Activated naive CD8-positive, alpha-beta T cell (primary cell): ENCODE measurements around the gene FTCD.
"Not testable (repeated sequence)": the region's sequence is repeated elsewhere in the genome, so short reads cannot be mapped to it uniquely, and the experiment has no call there.

Experiments used
- H3K27ac Mint-ChIP-seq: one replicate; pipeline ENCODE4 v1.8.0; 2021; ENCODE audit warnings: mixed read lengths
- H3K27me3 Mint-ChIP-seq: one replicate; pipeline ENCODE4 v1.8.0; 2021; ENCODE audit warnings: mixed read lengths
- H3K36me3 Mint-ChIP-seq: one replicate; pipeline ENCODE4 v1.8.0; 2021; ENCODE audit warnings: mixed read lengths
- H3K4me1 Mint-ChIP-seq: one replicate; pipeline ENCODE4 v1.8.0; 2021; ENCODE audit warnings: low read depth, mixed read lengths
- H3K4me3 Mint-ChIP-seq: one replicate; pipeline ENCODE4 v1.8.0; 2021; ENCODE audit warnings: mild to moderate bottlenecking, mixed read lengths
- H3K9me3 Mint-ChIP-seq: one replicate; pipeline ENCODE4 v1.8.0; 2021; ENCODE audit warnings: low read depth, mixed read lengths

FTCD gene

DNA sequence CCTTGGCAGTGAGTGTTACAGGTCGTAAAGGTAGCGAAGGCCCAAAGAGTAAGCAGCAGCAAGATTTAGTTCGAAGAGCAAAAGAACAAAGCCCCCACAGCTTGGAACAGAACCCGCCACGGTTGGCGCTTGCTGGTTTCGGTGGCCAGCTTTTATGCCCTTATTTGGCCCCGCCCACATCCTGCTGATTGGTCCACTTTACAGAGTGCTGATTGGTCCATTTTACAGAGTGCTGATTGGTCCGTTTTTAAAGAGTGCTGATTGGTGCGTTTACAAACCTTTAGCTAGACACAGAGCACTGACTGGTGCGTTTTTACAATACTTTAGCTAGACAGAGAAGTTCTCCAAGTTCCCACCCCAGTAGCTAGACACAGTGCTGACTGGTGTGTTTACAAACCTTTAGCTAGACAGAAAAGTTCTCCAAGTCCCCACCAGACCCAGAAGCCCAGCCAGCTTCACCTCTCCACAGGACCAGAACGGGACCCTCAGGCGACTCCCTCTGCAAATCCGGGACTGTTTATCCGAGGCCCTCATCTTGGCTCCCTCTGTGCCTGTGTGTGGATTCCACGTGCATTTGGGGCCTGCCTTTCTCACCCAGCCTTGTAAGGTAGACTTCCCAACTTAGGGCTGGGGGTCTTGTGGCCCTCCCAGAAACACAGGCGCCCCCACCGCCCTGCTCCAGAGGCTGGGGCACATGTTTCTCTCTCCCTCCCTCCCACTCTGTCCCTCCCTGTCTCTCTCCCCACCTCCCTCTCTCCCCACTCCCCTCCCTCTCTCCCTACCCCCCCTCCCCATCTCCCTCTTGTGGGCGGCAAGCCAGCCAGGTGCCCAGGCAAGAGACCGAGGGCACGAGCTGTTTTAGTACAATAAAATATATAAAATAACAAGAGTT, 12.6 kb downstream of the FTCD start:
- Mint-ChIP-seq H3K36me3 (no peaks in the 10 kb centered on the region), H3K4me3 (peak overlapping the region; percentile 46), H3K27ac (no peak overlapping the region), H3K27me3 (no peaks in the 10 kb centered on the region), H3K4me1 (peaks cover 16% of the 10 kb centered on the region), H3K9me3 (no peaks in the 10 kb centered on the region)

DNA sequence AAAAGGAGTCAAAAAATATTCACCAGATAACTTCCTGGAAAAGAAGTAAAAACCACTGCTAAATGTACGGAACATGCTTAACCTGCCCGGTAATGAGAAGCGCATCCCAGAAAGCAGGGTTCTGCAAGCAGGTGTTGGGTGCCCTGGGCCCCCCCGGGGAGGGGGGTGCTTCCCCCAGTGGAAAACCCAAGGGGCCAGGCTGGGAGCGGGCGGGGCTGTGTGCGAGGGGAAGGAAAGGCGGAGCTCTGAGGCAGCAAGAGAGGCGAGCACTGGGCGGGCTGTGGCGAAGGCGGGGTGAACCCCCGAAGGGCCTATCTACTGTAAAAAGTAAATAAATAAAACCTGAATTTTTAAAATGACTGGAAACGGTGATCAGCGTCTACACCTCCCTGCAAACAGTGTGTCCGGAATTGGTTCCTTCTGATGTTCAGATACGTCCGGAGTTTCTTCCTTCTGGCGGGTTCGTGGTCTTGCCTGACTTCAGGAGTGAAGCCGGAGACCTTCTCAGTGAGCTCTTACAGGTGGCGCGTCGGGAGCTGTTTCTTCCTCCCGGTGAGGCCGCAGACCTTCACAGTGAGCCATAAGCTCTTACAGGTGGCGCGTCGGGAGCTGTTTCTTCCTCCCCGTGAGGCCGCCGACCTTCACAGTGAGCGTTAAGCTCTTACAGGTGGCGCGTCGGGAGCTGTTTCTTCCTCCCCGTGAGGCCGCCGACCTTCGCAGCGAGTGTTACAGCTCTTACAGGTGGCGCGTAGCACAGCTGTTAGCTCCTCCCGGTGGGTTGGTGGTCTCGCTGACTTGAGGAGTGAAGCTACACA, 13.4 kb downstream of the FTCD start:
- H3K4me3 Mint-ChIP-seq: no peak overlapping the region
- H3K36me3 Mint-ChIP-seq: no peaks in the 10 kb centered on the region
- H3K27ac Mint-ChIP-seq: no peak overlapping the region
- H3K4me1 Mint-ChIP-seq: peaks cover 16% of the 10 kb centered on the region
- H3K27me3 Mint-ChIP-seq: no peaks in the 10 kb centered on the region
- H3K9me3 Mint-ChIP-seq: no peaks in the 10 kb centered on the region

DNA sequence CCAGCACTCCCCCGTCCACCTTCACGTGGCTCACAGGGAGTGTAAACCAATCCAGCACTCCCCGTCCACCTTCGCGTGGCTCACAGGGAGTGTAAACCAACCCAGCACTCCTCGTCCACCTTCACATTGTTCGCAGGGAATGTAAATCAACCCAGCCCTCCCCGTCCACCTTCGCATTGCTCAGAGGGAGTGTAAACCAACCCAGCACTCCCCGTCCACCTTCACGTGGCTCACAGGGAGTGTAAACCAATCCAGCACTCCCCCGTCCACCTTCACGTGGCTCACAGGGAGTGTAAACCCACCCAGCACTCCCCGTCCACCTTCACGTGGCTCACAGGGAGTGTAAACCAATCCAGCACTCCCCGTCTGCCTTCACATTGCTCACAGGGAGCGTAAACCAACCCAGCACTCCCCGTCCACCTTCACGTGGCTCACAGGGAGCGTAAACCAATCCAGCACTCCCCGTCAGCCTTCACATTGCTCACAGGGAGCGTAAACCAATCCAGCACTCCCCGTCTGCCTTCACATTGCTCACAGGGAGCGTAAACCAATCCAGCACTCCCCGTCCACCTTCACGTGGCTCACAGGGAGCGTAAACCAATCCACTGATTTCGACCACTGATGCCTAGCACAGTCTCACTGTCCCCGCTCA, 14.9 kb downstream of the FTCD start:
- H3K27me3 Mint-ChIP-seq, H3K9me3 Mint-ChIP-seq, H3K27ac Mint-ChIP-seq, H3K36me3 Mint-ChIP-seq, H3K4me3 Mint-ChIP-seq: not testable (repeated sequence)
- H3K4me1 Mint-ChIP-seq: peaks cover 14% of the 10 kb centered on the region

DNA sequence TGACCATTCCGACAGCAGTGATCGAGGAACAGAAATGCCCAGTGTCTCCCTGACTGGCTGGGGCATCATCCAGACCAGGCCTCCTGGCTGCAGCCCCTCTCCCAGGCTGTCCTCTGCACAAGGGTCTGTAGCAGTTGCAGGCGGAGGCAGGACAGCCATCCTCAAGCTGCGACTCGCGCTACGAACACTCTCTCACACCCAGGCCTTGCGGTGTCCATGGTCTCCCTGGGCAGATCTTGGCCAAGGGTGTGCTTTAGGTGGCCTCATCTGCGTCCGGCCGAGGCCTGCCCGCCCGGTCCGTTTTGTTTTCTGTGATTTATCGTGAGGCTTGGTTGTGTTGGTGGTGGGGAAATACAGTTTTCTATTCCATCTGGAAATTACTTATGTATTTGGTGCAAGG, 15.7 kb downstream of the FTCD start:
- Mint-ChIP-seq H3K9me3 (no peaks in the 10 kb centered on the region), H3K4me1 (peaks cover 13% of the 10 kb centered on the region), H3K27me3 (peaks cover 2% of the 10 kb centered on the region), H3K4me3 (no peak overlapping the region), H3K27ac (no peak overlapping the region), H3K36me3 (no peaks in the 10 kb centered on the region)

DNA sequence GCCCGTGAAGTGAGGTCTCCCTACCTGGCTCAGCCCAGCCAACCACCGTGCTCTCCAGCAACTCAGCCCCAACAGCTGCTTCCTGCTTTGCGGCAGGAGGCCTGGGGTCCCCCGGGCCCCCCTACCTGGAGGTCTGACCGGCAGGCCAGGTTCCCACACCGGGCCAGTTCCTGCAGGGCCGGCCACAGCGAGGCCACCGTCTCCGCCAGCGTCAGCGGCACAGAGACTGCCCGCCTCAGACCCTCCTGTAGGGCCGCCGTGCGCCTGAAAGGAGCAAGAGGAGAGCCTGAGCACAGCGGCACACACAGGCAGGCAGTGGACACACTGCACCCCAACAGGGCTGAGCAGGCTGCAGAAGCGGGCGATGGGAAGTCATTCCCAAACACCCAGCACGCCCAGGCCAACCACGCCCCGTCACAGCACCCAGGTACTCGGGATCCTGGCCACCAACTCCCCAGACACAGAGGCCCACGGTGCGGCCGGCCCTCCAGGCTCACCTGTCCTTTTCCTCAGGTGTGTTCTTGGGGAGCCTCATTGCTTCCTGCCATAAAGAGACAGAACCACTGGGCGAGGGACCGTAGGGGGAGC, 16.9 kb downstream of the FTCD start:
- Mint-ChIP-seq H3K9me3 (no peaks in the 10 kb centered on the region), H3K27ac (no peak overlapping the region), H3K27me3 (peaks cover 2% of the 10 kb centered on the region), H3K4me1 (peaks cover 5% of the 10 kb centered on the region), H3K36me3 (no peaks in the 10 kb centered on the region), H3K4me3 (no peak overlapping the region)

DNA sequence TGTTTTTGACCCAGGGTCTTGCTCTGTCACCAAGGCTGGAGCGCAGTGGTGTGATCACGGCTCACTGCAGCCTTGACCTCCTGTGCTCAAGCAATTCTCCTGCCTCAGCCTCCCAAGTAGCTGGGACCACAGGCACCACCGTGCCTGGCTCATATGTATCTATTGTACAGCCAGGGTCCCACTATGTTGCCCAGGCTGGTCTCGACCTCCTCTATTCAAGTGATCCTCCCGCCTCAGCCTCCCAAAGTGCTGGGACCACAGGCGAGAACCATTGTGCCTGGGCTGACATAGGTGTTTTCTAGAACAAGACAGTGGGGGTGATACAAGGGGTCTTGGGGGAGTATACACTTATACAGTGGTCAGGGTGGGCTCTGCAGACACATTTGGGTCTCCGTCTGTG, 17.5 kb downstream of the FTCD start:
- no peaks in the 10 kb centered on the region for H3K9me3 Mint-ChIP-seq
- no peak overlapping the region for H3K4me3 Mint-ChIP-seq
- H3K27me3 Mint-ChIP-seq: peaks cover 2% of the 10 kb centered on the region
- H3K36me3 Mint-ChIP-seq: no peaks in the 10 kb centered on the region
- H3K4me1 Mint-ChIP-seq: peaks cover 4% of the 10 kb centered on the region
- H3K27ac Mint-ChIP-seq: no peak overlapping the region

DNA sequence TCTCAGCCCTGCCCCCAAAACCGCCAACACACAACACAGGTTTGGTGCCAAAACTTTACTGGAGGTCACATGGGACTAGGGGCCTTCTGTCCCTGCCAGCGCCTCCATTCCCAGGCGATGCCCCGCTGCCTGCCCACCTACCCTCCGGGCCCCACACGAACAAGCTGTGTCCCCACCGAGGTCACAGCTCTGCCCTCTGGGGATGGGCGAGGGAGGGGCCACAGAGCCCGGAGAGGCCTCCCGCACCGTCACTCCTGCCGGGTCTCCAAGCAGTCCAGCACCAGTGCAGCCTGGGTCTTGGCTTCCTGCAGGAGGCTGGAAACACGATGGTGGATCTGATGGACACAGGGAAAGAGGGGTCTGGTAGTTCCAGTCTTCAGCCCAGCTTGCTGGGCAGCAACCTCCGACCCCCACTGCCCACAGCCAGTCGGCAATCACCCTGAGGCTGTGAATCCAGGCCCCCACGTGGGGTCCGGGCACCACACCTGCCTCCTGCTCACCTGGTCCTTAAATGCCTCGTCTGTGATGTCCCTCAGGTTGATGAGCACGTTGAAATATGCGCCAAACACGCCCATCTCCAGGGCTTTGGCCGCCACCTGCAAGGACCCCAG, 18.5 kb downstream of the FTCD start:
- H3K27ac Mint-ChIP-seq: no peak overlapping the region
- no peak overlapping the region for H3K4me3 Mint-ChIP-seq
- H3K9me3 Mint-ChIP-seq: no peaks in the 10 kb centered on the region

DNA sequence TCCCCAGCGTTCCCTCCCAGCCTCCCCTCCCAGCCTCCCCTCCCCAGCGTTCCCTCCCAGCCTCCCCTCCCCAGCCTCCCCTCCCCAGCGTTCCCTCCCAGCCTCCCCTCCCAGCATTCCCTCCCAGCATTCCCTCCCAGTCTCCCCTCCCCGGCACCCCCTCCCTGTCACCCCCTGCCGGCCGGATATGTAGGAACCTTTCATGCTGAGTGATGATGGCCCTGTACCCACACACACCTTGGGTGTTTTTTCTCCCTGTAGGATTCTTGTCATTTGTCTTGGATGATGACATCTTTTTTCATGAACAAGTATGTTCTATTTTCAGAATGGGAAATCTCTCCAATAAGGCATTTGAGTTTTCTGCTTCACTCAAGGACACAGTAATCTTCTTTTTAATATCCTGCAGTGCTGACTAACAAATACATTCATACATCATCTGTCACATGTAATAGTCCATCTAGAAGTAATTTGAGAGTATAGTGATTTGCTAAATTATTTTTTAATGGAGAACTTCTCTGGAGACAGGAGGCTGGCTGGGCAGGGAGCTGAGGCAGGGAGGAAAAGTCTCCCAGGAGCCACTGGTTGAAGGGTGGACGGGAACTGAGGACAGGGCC, 19.5 kb downstream of the FTCD start:
- Mint-ChIP-seq H3K4me1 (no peaks in the 10 kb centered on the region), H3K27me3 (peaks cover 2% of the 10 kb centered on the region), H3K27ac (no peak overlapping the region), H3K36me3 (no peaks in the 10 kb centered on the region), H3K9me3 (no peaks in the 10 kb centered on the region), H3K4me3 (no peak overlapping the region)

More for the DNA sequence above, 18.5 kb downstream of the FTCD start:
- H3K27me3 Mint-ChIP-seq: peaks cover 2% of the 10 kb centered on the region
- peaks cover 1% of the 10 kb centered on the region for H3K4me1 Mint-ChIP-seq
- no peaks in the 10 kb centered on the region for H3K36me3 Mint-ChIP-seq

DNA sequence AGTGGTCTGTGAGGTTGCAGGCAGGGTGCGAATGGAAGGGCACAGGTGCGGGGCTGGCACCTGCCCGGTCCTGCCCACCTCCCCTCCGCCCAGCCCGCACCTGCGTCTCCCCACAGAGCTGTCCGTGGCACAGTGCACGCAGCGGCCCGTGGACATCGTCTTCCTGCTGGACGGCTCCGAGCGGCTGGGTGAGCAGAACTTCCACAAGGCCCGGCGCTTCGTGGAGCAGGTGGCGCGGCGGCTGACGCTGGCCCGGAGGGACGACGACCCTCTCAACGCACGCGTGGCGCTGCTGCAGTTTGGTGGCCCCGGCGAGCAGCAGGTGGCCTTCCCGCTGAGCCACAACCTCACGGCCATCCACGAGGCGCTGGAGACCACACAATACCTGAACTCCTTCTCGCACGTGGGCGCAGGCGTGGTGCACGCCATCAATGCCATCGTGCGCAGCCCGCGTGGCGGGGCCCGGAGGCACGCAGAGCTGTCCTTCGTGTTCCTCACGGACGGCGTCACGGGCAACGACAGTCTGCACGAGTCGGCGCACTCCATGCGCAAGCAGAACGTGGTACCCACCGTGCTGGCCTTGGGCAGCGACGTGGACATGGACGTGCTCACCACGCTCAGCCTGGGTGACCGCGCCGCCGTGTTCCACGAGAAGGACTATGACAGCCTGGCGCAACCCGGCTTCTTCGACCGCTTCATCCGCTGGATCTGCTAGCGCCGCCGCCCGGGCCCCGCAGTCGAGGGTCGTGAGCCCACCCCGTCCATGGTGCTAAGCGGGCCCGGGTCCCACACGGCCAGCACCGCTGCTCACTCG, 23.3 kb downstream of the FTCD start:
- H3K9me3 Mint-ChIP-seq: no peaks in the 10 kb centered on the region
- no peaks in the 10 kb centered on the region for H3K36me3 Mint-ChIP-seq
- no peak overlapping the region for H3K4me3 Mint-ChIP-seq
- peaks cover 2% of the 10 kb centered on the region for H3K27me3 Mint-ChIP-seq
- no peaks in the 10 kb centered on the region for H3K4me1 Mint-ChIP-seq
- no peak overlapping the region for H3K27ac Mint-ChIP-seq

DNA sequence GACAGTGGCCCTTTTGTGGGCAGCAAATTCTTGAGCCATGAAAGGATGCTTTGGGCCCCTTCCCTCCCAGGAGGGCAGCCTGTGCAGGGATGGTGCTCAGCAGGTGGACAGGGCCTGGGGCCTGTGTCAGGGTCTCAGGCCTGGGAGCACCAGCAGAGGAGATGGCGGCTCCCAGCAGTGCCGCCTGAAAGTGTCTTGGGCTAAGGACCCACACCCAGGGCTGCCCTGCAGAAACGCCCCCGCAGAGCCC, 23.9 kb downstream of the FTCD start:
- Mint-ChIP-seq H3K36me3 (no peaks in the 10 kb centered on the region), H3K4me3 (no peak overlapping the region), H3K4me1 (no peaks in the 10 kb centered on the region), H3K27ac (no peak overlapping the region), H3K27me3 (peaks cover 2% of the 10 kb centered on the region), H3K9me3 (no peaks in the 10 kb centered on the region)

DNA sequence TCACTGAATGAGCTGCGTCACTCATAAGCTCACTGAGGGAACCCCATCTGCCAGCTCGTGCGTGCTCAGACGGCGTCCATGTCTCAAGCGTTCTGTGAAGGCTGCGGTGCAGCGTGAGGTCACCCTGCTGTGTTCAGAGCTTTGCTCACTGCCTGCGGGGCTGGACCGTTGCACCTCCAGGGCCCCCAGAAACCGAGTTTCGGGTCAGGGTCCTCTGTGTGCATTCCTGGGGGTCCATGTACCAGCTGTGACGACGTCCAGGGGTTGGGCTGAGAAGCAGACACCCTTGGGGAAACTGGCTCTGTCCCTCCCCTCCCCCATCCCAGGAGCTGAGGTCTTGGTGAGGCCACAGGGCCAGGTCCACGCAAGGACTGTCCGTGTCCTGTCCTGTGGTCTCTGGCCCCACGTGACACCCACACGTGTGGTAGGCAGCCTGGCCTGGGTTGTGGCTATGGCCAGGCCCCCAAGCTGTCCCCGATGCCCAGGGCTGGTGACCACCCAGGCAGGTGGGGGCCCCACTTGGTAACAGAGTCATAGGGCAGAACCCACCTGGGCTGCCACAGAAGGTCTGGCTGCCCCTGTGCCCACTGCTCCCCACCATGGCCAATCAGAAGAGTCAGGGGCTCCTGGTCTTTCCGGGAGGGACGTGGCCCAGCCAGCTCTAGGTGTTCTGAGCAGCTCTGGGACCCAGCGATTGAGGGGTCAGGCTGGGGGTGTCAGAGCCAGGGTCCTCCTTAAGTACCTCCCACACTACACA, 24.4 kb downstream of the FTCD start:
- Mint-ChIP-seq H3K27me3 (peaks cover 2% of the 10 kb centered on the region), H3K4me1 (no peaks in the 10 kb centered on the region), H3K36me3 (no peaks in the 10 kb centered on the region), H3K9me3 (no peaks in the 10 kb centered on the region), H3K4me3 (no peak overlapping the region), H3K27ac (no peak overlapping the region)

DNA sequence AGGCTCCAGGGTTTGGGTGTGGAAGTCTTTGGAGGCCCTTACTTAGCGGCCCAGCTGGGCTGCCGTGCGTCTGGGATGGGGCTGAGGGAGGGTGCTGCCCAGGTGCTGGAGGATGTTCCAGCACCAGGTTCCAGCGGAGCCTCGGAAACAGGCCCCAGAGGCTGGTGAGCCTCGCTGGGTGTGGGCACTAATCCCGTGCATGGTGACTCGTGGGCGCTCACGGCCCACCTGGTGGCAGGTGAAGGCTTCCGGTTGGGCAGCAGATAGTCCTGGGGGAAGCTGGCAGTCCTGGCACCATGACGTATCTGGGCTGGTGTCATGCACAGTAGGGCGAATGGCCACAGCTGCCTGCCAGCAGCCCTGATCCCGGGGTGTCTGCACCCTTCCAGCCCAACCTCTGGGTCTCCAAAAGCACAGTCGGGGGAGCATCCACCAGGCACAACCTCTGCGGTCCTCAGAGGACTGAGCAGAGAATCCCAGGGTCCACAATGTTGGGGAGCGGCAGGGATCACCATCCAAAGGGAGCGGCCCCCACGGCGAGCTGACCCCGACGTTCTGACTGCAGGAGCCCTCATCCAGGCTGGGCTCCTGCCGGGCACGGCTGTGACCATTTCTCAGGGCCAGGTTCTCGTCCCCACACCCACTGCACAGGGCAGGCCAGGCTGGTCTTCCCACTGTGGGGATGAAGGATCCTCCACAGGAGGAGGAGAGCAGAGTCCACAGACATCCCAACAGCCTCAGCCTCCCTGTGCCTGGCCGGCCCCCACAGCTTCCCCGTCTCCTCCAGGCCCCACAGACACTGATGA, 25.3 kb downstream of the FTCD start:
- no peak overlapping the region for H3K4me3 Mint-ChIP-seq
- no peaks in the 10 kb centered on the region for H3K4me1 Mint-ChIP-seq
- H3K27ac Mint-ChIP-seq: no peak overlapping the region
- H3K36me3 Mint-ChIP-seq: no peaks in the 10 kb centered on the region
- H3K9me3 Mint-ChIP-seq: no peaks in the 10 kb centered on the region
- no peaks in the 10 kb centered on the region for H3K27me3 Mint-ChIP-seq
